Measurements from ENCODE around the gene CABYR. TPM values are rescaled to one million over a fixed set of nuclear protein-coding genes. Genes with fewer than 3 reads are reported as not detected.
A peak's percentile ranks its signal among the peaks of the same experiment; 100 is the strongest.

The CABYR gene
- total RNA-seq, 1 donor from 2014 or later = 7.0 TPM

DNA sequence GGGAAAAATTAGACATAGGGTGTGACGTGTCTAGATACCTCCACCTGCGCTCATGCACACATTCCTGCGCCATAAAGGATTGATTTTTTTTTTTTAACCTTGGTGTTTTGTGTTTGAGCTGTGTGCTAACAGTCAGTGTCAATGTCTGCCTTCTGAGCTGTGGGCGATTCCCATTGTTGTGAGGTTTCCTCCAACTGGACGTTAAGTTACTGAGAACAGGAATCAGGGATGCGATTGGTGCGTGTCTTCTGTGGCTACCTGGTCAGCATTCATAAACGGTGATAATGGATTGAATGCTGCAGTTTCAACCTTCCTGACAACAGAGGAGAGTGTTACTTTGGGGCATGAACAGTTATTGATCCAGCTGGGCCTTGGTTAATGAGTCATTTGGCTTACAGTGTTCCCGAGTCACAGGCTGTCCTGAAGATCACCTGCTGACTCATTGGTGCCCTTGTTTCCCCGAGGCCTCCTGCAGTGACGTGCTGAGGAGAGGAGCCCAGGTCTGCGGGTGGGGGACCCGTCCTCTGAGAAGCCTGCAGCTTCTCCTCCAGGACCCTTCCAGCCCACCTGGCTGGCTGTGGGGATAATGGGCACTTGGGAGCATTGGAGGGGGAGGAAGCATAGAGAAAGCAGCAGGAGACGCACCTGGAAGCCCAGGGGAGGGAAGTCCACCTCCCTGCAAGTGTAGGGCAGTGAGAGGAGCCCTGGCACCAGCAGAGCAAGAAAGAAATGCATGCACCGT, 25.8 kb upstream of the CABYR start:
- H3K36me3 Mint-ChIP-seq (ENCODE audit: low read depth, unreplicated experiment) = no peaks in the 10 kb centered on the region

DNA sequence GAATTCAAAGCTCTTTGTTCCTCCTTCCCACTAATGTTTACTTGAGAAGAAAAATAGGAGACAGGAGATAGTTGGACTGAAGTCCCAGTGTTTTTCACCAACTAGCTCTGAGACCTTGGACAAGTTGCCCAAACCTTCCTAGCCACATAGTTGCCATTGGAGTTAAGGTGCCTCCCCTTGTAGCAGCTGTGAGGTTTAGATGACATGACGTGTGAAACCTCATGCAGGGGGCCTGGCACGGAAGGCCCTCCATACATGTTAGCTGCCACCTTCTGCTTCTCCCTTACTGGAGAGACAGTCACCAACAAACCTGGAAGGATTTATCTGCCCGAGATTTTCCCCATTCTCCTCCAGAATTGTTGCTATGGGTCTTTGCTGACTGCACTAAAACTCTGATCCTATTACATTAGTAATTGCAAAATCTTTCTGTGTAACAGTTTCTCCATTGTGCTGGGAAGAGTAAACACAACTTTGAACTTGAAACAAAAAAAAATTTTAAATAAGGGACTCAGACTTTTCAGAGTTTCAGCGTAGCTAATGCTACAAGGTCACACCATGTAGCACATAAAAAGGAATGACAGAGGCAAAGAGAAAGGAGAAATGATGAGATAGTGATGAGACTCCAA, 23.8 kb upstream of the CABYR start:
- Mint-ChIP-seq H3K36me3 (ENCODE audit: low read depth, unreplicated experiment) (no peaks in the 10 kb centered on the region), H3K27me3 (ENCODE audit: low read depth, unreplicated experiment) (no peaks in the 10 kb centered on the region)
- FAIRE-seq = no peak

More for the DNA sequence above, 25.8 kb upstream of the CABYR start:
- Mint-ChIP-seq H3K4me3 (ENCODE audit: unreplicated experiment) (no peak overlapping the region), H3K9me3 (ENCODE audit: unreplicated experiment) (no peaks in the 10 kb centered on the region), H3K4me1 (ENCODE audit: low read depth, unreplicated experiment) (peaks cover 7% of the 10 kb centered on the region), H3K27ac (ENCODE audit: unreplicated experiment) (no peak overlapping the region), H3K27me3 (ENCODE audit: low read depth, unreplicated experiment) (no peaks in the 10 kb centered on the region)
- no peak overlapping the region for H3K27ac ChIP-seq (ENCODE audit: low read depth, low read length)
- no peaks in the 10 kb centered on the region for H3K27me3 ChIP-seq (ENCODE audit: insufficient read depth, low read length)
- FAIRE-seq (no peak), DNase-seq (ENCODE audit: low read depth) (peak; percentile 64)
- H4K20me1 ChIP-seq (ENCODE audit: insufficient read depth, low read length) = no peaks in the 10 kb centered on the region
- no peaks in the 10 kb centered on the region for H3K79me2 ChIP-seq (ENCODE audit: insufficient read depth, low read length)
- H3K9me3 ChIP-seq (ENCODE audit: insufficient read depth, low read depth, low read length) = no peaks in the 10 kb centered on the region
- H3K4me2 ChIP-seq (ENCODE audit: low read length) = peak overlapping the region; percentile 42
- H2AFZ ChIP-seq (ENCODE audit: low read depth, low read length) = no peak overlapping the region
- no peak overlapping the region for H3K4me3 ChIP-seq (ENCODE audit: insufficient read depth, low read depth, low read length)
- no peak overlapping the region for H3K9ac ChIP-seq (ENCODE audit: low read length)
- H3K4me1 ChIP-seq (ENCODE audit: insufficient read depth, low read length) = peaks cover 9% of the 10 kb centered on the region
- no peak for TF ChIP-seq EZH2 (IDR thresholded peaks at IDR 0.05; ENCODE audit: insufficient read depth, low read length)
- TF ChIP-seq, protein P1, sequence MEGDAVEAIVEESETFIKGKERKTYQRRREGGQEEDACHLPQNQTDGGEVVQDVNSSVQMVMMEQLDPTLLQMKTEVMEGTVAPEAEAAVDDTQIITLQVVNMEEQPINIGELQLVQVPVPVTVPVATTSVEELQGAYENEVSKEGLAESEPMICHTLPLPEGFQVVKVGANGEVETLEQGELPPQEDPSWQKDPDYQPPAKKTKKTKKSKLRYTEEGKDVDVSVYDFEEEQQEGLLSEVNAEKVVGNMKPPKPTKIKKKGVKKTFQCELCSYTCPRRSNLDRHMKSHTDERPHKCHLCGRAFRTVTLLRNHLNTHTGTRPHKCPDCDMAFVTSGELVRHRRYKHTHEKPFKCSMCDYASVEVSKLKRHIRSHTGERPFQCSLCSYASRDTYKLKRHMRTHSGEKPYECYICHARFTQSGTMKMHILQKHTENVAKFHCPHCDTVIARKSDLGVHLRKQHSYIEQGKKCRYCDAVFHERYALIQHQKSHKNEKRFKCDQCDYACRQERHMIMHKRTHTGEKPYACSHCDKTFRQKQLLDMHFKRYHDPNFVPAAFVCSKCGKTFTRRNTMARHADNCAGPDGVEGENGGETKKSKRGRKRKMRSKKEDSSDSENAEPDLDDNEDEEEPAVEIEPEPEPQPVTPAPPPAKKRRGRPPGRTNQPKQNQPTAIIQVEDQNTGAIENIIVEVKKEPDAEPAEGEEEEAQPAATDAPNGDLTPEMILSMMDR (IDR thresholded peaks at IDR 0.05; ENCODE audit: insufficient read depth, low read depth, low read length) = no peak
- peaks cover 2% of the 10 kb centered on the region for H3K36me3 ChIP-seq (ENCODE audit: insufficient read depth, low read length)

DNA sequence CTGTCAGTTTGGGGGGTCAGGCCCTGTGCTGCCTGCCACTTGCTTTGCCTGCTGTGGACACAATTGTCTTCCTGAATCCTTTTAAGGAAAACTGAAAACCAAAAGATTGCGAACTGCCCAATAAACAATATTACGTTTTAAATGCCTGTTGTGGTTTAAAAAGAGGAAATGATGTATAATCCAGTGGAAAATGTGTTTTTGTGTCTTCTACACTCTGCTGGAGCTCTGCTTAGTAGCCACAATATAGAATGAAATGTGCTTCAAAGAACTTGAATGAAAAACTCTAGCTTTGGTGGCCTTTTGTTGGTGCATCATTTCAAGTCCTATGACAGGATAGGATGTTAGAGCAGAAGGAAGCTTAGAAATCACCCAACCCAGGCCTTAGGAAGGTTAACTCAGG, 23.2 kb upstream of the CABYR start:
- Mint-ChIP-seq H3K9me3 (ENCODE audit: unreplicated experiment) (no peaks in the 10 kb centered on the region), H3K27me3 (ENCODE audit: low read depth, unreplicated experiment) (no peaks in the 10 kb centered on the region), H3K36me3 (ENCODE audit: low read depth, unreplicated experiment) (peaks cover 2% of the 10 kb centered on the region), H3K4me3 (ENCODE audit: unreplicated experiment) (no peak overlapping the region), H3K4me1 (ENCODE audit: low read depth, unreplicated experiment) (peaks cover 7% of the 10 kb centered on the region), H3K27ac (ENCODE audit: unreplicated experiment) (no peak overlapping the region)
- Histone ChIP-seq H3K4me2 (ENCODE audit: low read length) (no peak overlapping the region), H3K36me3 (ENCODE audit: insufficient read depth, low read length) (peaks cover 3% of the 10 kb centered on the region), H3K4me1 (ENCODE audit: insufficient read depth, low read length) (peaks cover 9% of the 10 kb centered on the region), H3K9me3 (ENCODE audit: insufficient read depth, low read depth, low read length) (no peaks in the 10 kb centered on the region), H3K79me2 (ENCODE audit: insufficient read depth, low read length) (no peaks in the 10 kb centered on the region), H3K27ac (ENCODE audit: low read depth, low read length) (no peak overlapping the region), H2AFZ (ENCODE audit: low read depth, low read length) (no peak overlapping the region), H3K9ac (ENCODE audit: low read length) (no peak overlapping the region), H3K27me3 (ENCODE audit: insufficient read depth, low read length) (no peaks in the 10 kb centered on the region), H3K4me3 (ENCODE audit: insufficient read depth, low read depth, low read length) (no peak overlapping the region), H4K20me1 (ENCODE audit: insufficient read depth, low read length) (peaks cover 7% of the 10 kb centered on the region)
- no peak for FAIRE-seq
- TF ChIP-seq, protein P1 (IDR thresholded peaks at IDR 0.05; ENCODE audit: insufficient read depth, low read depth, low read length) = no peak
- TF ChIP-seq EZH2 (IDR thresholded peaks at IDR 0.05; ENCODE audit: insufficient read depth, low read length) = no peak
- DNase-seq (ENCODE audit: low read depth) = no peak

More for the DNA sequence above, 23.8 kb upstream of the CABYR start:
- Histone ChIP-seq H3K36me3 (ENCODE audit: insufficient read depth, low read length) (peaks cover 2% of the 10 kb centered on the region), H2AFZ (ENCODE audit: low read depth, low read length) (no peak overlapping the region), H3K27me3 (ENCODE audit: insufficient read depth, low read length) (no peaks in the 10 kb centered on the region), H4K20me1 (ENCODE audit: insufficient read depth, low read length) (peaks cover 7% of the 10 kb centered on the region), H3K9me3 (ENCODE audit: insufficient read depth, low read depth, low read length) (no peaks in the 10 kb centered on the region), H3K4me3 (ENCODE audit: insufficient read depth, low read depth, low read length) (no peak overlapping the region), H3K4me2 (ENCODE audit: low read length) (no peak overlapping the region), H3K79me2 (ENCODE audit: insufficient read depth, low read length) (no peaks in the 10 kb centered on the region), H3K9ac (ENCODE audit: low read length) (no peak overlapping the region), H3K4me1 (ENCODE audit: insufficient read depth, low read length) (peaks cover 9% of the 10 kb centered on the region), H3K27ac (ENCODE audit: low read depth, low read length) (no peak overlapping the region)
- H3K27ac Mint-ChIP-seq (ENCODE audit: unreplicated experiment) = no peak overlapping the region
- no peak for TF ChIP-seq EZH2 (IDR thresholded peaks at IDR 0.05; ENCODE audit: insufficient read depth, low read length)
- peaks cover 7% of the 10 kb centered on the region for H3K4me1 Mint-ChIP-seq (ENCODE audit: low read depth, unreplicated experiment)
- DNase-seq (ENCODE audit: low read depth) = no peak
- no peaks in the 10 kb centered on the region for H3K9me3 Mint-ChIP-seq (ENCODE audit: unreplicated experiment)
- no peak overlapping the region for H3K4me3 Mint-ChIP-seq (ENCODE audit: unreplicated experiment)

Data from astrocyte (in vitro differentiated cells and primary cell).